ENCODE data around the gene ULK4. TPM values are rescaled to one million over a fixed set of nuclear protein-coding genes. Genes with fewer than 3 reads are reported as not detected.

Gene ULK4
- polyA plus RNA-seq, 1 donor from 2014 or later, result 7.2 TPM

DNA sequence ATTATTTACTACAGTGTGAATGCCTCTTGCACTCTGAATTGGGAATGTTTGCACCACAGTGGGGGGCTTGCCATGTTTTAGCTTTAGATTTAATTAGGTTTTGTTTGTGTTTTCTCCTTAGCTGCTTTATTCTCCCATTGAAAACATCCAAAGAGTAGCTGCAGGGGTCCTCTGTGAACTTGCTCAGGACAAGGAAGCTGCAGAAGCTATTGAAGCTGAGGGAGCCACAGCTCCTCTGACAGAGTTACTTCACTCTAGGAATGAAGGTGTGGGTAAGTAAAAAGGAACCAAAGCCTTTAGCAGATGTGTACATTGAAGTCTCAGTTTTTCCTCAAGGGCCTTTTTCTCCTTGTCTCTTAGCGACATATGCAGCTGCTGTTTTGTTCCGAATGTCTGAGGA lies 725.7 kb downstream of the ULK4 start:
- no peaks in the 10 kb centered on the region for H4K20me1 ChIP-seq (ENCODE audit: insufficient read depth)
- H3K79me2 ChIP-seq (replicated peaks; ENCODE audit: insufficient read depth, low read length), result no peaks in the 10 kb centered on the region

DNA sequence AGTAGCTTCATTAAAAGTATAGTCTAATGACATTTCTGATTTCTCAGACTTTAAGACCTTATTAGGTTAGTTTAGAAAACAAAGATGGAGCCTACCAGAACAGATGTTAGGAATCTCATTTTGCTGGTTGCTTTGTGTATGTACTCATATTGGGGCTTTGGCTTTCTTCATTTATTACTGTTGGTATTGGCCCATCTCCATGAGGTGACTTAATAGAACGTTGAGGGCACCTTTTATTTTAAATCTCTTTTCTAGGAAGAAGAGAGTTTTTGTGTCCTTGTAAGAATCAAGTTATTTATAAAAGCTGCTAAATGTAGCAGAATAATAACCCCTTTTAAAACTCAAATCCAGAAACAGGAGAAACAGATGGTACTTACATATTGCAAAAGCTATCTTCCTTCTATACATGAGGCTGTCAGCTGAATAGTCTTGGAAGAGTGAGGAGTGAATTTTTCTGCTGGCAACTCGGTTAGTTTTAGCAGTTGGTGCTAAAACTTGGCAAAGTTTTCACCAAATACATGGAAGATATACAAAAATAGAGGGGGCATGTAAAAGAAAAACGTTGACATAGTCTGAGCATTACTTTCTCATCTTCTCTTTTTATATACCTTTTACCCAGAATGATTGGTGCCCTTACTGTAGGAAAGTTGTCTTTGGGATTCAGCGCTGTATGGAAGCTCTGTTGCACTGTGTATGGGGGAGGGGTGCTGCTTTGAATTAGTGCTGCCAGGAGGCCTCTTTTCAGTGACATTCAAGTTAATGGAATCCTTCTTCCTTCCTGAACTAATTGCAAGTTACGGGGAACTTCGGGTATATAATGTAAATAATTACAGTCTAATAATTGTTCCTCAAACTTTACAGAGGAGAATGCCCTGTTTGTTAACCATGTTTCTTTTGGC lies 726.8 kb downstream of the ULK4 start:
- Histone ChIP-seq H3K9ac (ENCODE audit: low read length) (no peak overlapping the region), H3K27ac (ENCODE audit: low read length) (no peak overlapping the region), H3K79me2 (replicated peaks; ENCODE audit: insufficient read depth, low read length) (peaks cover 5% of the 10 kb centered on the region), H3K4me2 (ENCODE audit: low read length) (no peak overlapping the region), H3K4me3 (ENCODE audit: low read length) (no peak overlapping the region), H3K27me3 (ENCODE audit: insufficient read depth, low read depth, low read length) (no peaks in the 10 kb centered on the region), H4K20me1 (ENCODE audit: insufficient read depth) (no peaks in the 10 kb centered on the region), H2AFZ (ENCODE audit: low read depth, low read length) (no peak overlapping the region), H3K9me2 (ENCODE audit: insufficient read depth, low read length) (no peaks in the 10 kb centered on the region), H3K36me3 (ENCODE audit: insufficient read depth, low read length) (peaks cover 33% of the 10 kb centered on the region), H3F3A (ENCODE audit: insufficient read depth, low read length, poor library complexity, severe bottlenecking) (peaks cover 4% of the 10 kb centered on the region), H3K9me3 (ENCODE audit: low read length) (no peaks in the 10 kb centered on the region)
- no peak for TF ChIP-seq MXI1 (conservative IDR thresholded peaks at IDR 0.05; ENCODE audit: poor library complexity, severe bottlenecking)
- no peak for TF ChIP-seq EZH2 (IDR thresholded peaks at IDR 0.05; ENCODE audit: borderline replicate concordance, insufficient read depth, low read length, poor library complexity, severe bottlenecking)
- TF ChIP-seq POLR2AphosphoS5 (IDR thresholded peaks at IDR 0.05), result no peak
- TF ChIP-seq EP300 (conservative IDR thresholded peaks at IDR 0.05; ENCODE audit: poor library complexity, severe bottlenecking), result no peak
- no peak for TF ChIP-seq SMC3 (conservative IDR thresholded peaks at IDR 0.05; ENCODE audit: poor library complexity)
- no peak for TF ChIP-seq TAF1 (IDR thresholded peaks at IDR 0.05; ENCODE audit: low read depth)
- TF ChIP-seq, protein P1, sequence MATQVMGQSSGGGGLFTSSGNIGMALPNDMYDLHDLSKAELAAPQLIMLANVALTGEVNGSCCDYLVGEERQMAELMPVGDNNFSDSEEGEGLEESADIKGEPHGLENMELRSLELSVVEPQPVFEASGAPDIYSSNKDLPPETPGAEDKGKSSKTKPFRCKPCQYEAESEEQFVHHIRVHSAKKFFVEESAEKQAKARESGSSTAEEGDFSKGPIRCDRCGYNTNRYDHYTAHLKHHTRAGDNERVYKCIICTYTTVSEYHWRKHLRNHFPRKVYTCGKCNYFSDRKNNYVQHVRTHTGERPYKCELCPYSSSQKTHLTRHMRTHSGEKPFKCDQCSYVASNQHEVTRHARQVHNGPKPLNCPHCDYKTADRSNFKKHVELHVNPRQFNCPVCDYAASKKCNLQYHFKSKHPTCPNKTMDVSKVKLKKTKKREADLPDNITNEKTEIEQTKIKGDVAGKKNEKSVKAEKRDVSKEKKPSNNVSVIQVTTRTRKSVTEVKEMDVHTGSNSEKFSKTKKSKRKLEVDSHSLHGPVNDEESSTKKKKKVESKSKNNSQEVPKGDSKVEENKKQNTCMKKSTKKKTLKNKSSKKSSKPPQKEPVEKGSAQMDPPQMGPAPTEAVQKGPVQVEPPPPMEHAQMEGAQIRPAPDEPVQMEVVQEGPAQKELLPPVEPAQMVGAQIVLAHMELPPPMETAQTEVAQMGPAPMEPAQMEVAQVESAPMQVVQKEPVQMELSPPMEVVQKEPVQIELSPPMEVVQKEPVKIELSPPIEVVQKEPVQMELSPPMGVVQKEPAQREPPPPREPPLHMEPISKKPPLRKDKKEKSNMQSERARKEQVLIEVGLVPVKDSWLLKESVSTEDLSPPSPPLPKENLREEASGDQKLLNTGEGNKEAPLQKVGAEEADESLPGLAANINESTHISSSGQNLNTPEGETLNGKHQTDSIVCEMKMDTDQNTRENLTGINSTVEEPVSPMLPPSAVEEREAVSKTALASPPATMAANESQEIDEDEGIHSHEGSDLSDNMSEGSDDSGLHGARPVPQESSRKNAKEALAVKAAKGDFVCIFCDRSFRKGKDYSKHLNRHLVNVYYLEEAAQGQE (IDR thresholded peaks at IDR 0.05; ENCODE audit: borderline replicate concordance), result no peak
- TF ChIP-seq, protein P2, sequence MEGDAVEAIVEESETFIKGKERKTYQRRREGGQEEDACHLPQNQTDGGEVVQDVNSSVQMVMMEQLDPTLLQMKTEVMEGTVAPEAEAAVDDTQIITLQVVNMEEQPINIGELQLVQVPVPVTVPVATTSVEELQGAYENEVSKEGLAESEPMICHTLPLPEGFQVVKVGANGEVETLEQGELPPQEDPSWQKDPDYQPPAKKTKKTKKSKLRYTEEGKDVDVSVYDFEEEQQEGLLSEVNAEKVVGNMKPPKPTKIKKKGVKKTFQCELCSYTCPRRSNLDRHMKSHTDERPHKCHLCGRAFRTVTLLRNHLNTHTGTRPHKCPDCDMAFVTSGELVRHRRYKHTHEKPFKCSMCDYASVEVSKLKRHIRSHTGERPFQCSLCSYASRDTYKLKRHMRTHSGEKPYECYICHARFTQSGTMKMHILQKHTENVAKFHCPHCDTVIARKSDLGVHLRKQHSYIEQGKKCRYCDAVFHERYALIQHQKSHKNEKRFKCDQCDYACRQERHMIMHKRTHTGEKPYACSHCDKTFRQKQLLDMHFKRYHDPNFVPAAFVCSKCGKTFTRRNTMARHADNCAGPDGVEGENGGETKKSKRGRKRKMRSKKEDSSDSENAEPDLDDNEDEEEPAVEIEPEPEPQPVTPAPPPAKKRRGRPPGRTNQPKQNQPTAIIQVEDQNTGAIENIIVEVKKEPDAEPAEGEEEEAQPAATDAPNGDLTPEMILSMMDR (IDR thresholded peaks at IDR 0.05; ENCODE audit: poor library complexity, severe bottlenecking), result no peak
- no peak for TF ChIP-seq RAD21 (conservative IDR thresholded peaks at IDR 0.05)

More for the DNA sequence above, 725.7 kb downstream of the ULK4 start:
- H3K27me3 ChIP-seq (ENCODE audit: insufficient read depth, low read depth, low read length), result no peaks in the 10 kb centered on the region
- H3K36me3 ChIP-seq (ENCODE audit: insufficient read depth, low read length), result peaks cover 40% of the 10 kb centered on the region
- no peak overlapping the region for H3K4me2 ChIP-seq (ENCODE audit: low read length)
- peaks cover 4% of the 10 kb centered on the region for H3F3A ChIP-seq (ENCODE audit: insufficient read depth, low read length, poor library complexity, severe bottlenecking)
- H3K9me3 ChIP-seq (ENCODE audit: low read length), result no peaks in the 10 kb centered on the region
- no peaks in the 10 kb centered on the region for H3K9me2 ChIP-seq (ENCODE audit: insufficient read depth, low read length)
- no peak overlapping the region for H2AFZ ChIP-seq (ENCODE audit: low read depth, low read length)
- no peak overlapping the region for H3K27ac ChIP-seq (ENCODE audit: low read length)
- TF ChIP-seq, protein P1 (IDR thresholded peaks at IDR 0.05; ENCODE audit: borderline replicate concordance), result no peak
- TF ChIP-seq EZH2 (IDR thresholded peaks at IDR 0.05; ENCODE audit: borderline replicate concordance, insufficient read depth, low read length, poor library complexity, severe bottlenecking), result no peak
- TF ChIP-seq MXI1 (conservative IDR thresholded peaks at IDR 0.05; ENCODE audit: poor library complexity, severe bottlenecking), result no peak
- TF ChIP-seq, protein P2 (IDR thresholded peaks at IDR 0.05; ENCODE audit: poor library complexity, severe bottlenecking), result no peak
- no peak for TF ChIP-seq EP300 (conservative IDR thresholded peaks at IDR 0.05; ENCODE audit: poor library complexity, severe bottlenecking)
- no peak for TF ChIP-seq POLR2AphosphoS5 (IDR thresholded peaks at IDR 0.05)
- TF ChIP-seq SMC3 (conservative IDR thresholded peaks at IDR 0.05; ENCODE audit: poor library complexity), result no peak
- TF ChIP-seq RAD21 (conservative IDR thresholded peaks at IDR 0.05), result no peak
- no peak for TF ChIP-seq TAF1 (IDR thresholded peaks at IDR 0.05; ENCODE audit: low read depth)
- H3K4me3 ChIP-seq (ENCODE audit: low read length), result no peak overlapping the region
- no peak overlapping the region for H3K9ac ChIP-seq (ENCODE audit: low read length)

All from neural cell (in vitro differentiated cells).